T1000 (cell line): Measurements from ENCODE around the gene ANXA1.
"Not testable (repeated sequence)": the region's sequence is repeated elsewhere in the genome, so short reads cannot be mapped to it uniquely, and the experiment has no call there.

Source experiments
- DNase-seq: peaks from one replicate; lab custom pipeline; 2025; ENCODE audit warnings: mixed read lengths; lab: John Stamatoyannopoulos, UW

Gene ANXA1

DNA sequence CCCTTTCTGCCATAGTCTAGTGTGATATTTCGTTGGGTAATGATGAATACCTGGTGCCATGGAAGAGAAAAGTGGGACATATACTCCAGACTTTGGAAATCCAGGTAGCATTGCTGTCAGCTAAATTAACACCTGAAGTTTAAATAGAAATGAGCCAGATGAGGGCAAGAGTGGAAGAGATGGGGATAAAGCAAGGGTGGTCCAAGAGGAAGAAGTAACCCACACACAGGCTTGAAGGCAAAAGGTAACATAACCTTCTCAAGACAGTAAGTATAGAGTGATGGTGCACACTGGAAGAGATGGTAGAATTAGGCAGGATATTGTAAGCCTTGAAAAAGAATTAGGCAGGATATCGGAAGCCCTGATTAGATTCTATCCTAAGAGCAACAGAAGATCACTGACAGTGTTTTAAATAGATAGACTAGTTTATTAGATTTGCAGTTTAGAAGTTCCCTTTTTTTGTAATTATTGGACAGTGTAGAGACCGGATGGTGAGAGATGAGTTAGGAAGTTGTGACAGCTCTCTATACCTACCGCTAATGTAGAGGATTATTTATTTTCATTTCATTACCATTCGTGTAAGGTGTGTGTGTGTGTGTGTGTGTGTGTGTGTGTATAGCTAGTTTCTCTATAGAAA is 16.8 kb downstream of the ANXA1 start:
- DNase-seq: no peak

DNA sequence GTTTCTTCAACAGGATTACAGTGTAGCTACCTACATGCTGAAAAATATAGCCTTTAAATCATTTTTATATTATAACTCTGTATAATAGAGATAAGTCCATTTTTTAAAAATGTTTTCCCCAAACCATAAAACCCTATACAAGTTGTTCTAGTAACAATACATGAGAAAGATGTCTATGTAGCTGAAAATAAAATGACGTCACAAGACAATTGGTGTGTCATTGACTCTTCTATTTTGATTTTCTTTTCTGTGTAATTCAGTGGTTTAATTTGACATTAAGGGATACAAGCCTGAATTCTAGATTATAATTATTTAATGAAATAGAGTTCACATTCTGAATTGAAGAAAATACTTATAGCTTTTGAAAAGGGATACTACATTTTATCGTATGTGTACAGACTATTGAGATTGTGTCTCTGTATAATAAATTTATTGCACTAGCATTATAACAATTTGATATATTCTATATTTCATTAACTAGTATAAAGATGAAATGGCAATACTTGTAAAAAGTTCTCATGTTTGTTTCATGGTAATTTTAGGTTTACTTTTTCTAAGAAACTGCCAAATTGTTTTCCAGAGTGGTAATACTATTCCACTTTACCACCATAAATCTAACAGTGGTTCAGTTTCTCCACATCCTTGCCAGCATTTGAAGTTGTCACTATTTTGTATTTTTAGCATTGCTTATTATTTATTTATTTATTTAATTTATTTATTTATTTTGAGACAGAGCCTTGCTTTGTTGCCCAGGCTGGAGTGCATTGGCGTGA is 18.7 kb downstream of the ANXA1 start:
- DNase-seq: no peak

DNA sequence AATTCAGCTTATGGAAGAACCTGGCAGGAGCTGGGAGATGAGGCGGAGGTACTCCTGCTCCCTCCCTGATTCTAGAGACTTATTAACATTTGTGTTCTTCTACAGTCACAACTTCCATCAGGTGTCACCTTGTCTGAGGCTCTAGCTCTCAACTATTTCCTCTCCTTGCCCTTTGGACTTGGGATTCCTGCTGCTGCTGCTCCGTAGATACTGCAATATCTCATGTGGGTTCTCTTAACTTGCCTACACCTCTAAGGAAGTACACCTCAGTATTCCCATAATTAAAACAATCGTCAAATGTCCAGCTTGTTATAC is 21.2 kb downstream of the ANXA1 start:
- DNase-seq: no peak

DNA sequence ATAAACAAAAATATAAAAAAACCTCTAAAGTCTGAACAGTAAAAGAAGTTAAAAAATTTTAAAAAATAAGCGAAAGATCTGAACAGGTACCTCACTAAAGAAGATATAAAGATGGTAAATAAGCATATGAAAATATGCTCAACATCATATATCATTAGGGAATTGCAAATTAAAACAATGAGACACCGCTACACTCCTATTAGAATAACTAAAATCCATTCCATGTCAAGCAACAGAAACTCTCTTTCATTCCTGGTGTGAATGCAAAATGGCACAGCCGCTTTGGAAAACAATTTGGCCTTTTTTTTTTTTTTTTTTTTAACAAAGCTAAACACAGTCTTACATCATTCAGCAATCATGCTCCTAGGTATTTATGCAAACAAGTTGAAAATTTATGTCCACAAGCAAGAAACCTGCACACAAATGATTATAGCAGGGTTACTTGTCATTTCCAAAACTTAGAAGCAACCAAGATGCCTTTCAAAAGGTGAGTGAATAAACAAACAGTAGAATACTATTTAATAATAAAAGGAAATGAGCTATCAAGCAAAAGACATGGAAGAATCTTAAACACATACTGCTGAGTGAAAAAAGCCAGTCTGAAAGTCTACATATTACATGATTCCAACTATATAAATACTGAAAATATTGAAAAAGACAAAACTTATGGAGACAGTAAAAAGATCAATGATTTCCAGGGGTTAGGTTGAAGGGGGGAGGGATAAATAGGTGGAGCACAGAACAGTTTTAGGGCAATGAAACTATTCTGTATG is 22.1 kb downstream of the ANXA1 start:
- no peak for DNase-seq

DNA sequence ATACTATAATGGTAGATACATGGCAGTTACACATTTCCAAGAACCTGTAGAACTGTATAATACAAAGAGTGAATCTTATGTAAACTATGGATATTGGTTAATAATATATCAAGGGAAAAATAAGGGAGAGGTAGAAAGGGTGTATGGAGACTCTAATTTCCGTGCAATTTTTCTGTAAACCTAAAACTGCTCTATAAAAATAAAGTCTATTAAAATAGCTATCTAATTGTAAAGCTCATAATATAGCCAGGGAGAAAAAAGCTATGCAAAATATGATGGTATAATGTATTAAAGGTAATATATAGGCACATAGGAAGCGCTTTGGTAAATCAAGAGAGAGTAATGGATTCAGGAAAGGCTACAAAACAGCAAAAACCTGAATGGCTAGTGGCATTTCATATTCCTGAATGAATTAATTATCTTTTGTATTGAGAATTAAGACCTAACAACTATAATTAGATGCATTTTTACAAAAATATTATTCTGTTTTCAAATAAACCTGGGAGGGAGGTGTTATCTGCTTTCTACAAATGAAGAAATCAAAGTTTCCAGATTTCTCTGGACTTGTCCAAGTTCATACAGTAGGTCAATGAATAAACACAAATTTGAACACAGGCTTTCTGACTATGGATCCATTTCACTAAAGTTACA is 22.8 kb downstream of the ANXA1 start:
- DNase-seq: no peak

DNA sequence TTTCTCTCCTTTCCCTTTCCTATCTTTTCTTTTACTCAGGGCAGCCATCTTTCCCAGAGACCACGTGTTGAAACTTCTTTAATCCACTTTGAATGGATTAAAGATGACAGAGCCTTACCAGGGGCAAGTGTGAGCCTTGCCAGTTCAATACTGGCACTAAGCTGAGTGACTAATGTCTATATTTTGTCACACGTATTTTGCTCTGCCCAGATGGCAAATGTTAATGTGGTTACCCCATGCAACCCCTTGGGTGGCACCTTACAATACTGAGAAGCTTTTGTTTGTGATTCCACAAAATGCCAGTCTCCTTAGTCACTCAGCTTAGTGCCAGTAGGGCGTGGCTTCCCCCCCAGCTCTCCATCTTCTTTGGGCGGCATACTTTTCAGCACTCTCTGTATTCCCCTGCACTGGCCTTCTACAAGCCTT is 24.8 kb downstream of the ANXA1 start:
- DNase-seq: peak; percentile 62

DNA sequence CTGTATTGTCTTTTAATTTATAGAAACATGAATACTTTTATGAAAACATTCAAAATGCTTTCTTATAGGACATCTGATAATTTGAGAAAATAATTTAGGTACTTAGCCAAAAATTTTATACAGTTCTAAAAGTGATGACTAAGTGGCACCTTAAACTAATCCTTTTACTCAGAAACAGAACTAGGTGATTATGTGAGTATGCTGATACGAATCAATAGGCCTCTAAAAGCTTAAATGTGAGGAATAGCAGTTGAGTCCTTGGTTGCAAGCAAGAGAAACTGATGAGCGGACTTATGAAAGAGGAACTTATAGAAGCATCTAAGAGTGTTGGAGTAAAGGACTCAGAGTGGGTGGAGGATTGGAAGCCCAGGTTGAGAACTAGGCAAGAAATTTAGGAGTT is 26.4 kb downstream of the ANXA1 start:
- DNase-seq: no peak

DNA sequence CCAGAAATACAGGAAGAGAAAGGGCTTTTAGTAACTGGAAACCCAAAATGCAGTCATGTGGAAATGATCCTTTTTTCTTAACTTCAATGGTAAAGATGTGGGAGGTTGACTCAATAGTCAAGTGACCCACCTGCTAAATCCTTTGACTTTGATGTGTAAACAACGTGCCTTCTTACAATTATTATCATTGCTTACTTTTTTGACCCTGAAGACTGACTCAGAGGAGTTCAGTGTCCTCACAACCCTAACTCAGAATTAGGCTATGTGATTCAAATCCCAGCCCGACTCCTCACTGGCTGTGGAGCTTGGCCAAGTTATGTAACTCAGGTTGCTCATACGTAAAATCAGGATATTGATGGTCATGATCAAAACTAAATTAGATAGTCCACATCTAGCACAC is 27.9 kb downstream of the ANXA1 start:
- DNase-seq: no peak

DNA sequence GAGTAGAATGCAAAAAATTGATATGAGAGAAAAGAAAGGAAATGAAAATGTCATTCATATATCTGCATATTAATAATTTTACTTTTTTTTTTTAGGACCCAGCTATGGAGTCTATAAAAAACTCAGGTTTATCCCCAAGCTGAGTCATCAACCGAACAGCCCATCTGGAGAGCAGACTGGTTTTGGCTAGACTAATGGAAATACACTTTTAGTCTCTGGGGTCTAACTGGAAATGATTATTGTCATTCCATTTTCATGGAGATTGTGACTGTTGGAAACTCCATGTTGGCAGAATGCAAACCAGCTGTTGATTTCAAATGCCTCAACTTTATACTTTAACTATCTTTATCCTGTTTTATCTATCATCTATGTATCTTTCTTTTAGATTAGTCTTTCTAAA is 28.7 kb downstream of the ANXA1 start:
- DNase-seq: no peak

DNA sequence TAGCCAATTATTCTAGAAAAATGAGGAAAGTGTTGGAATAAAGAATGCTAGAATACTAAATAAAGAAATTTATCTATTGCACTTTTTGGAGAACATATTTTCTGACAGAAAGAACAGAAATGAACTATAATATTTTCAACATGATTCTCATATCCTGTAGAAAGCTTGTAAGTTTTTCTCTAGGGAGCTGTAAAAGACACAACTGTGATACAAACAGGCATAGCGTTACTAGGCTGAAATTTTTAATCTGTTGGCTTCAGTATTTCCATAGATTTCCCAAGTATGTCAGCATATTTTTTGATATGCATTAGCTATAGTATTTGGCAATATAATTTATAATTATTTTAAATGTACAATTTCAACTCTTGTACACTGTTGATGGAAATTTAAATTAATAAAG is 31.3 kb downstream of the ANXA1 start:
- DNase-seq: no peak

DNA sequence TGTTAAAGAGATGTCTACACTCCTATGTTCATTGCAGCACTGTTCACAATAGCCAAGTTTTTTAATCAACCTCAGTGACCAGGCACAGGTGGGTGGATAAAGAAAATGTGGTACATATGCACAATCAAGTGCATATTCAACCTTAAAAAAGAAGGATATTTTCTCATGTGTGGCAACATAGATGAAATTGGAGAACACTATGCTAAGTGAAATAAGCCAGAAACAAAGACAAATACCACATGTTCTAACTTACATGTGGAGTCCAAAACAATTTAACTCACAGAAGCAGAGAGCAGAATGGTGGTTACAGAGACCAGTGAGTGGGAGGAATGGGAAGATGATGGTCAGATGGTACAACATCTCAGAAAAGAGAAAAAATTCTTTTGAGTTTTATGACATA is 31.8 kb downstream of the ANXA1 start:
- no peak for DNase-seq

DNA sequence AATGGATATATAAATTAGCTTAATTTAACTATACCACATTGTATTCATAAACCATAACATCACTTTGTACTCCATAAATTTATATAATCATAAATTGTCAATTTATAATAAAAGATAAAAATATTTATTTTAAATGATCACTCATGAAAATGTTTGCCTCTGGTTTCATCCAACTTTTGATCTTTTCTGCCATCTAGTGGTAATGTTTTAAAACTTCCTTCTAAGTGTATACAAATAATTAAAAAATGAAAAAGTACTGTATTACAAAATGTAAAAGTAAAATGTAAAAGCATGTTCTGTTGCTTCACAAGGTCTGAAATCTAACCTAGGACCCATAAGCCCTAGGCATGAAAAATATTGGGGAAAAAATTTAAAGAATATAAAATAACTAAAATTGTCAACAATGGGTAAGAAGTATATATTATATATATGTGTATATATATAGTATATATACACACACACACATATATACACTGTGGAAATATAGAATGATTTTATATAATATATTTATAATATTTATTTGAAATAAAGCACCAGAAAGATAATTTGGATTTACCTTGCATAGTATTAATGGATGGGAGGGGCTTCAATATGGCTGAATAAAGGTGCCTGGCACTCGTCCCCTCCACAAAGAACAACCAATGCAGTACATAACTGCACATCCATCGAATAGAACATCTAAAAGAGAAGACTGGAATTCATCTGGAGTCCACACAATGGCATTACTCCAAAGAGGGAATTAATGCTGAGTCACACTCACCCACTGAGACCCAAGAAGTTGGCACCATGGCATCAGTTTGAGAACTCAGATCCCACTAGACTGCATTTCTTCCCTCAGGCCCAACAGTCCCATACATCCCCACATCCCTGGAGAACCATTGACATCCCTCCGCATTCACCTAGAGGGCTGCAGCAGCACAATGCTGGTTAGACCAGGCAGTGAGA is 32.5 kb downstream of the ANXA1 start:
- no peak for DNase-seq

DNA sequence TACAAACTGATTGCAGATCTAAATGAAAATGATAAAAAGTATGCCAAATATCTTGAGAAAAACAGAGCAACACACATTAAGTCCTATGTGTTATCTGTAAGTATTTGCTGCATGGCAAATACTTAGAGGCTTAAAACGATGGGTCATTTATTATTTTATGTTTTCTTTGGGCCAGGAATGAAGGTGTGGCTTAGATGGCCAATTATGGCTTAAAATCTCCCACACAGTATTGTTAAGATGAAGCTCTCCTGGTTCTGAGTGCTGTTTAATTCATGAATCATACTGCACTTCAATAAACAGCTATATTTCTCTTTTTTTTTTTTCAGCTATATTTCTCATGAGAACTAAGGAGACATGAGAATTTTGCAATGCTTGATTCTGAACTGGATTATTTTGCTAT is 39.4 kb downstream of the ANXA1 start:
- not testable (repeated sequence) for DNase-seq

DNA sequence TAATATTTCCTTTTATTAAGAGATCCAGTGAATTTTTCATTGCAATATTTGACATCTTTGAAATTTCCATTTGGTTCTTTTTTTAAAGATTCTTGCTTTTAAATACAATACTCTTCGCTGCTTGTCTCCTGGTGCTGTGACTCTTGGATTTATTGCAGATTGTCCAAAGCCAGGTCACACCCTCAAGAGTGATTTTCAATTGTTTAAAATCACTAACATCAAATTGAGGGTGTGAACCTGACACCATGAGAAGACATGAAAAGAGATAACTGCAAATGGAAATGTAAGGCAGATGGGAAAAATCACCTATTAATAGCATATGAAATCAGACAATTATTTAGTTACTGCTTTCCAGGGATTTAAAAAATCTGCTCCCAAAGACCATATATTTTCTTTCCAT is 42.6 kb downstream of the ANXA1 start:
- no peak for DNase-seq

DNA sequence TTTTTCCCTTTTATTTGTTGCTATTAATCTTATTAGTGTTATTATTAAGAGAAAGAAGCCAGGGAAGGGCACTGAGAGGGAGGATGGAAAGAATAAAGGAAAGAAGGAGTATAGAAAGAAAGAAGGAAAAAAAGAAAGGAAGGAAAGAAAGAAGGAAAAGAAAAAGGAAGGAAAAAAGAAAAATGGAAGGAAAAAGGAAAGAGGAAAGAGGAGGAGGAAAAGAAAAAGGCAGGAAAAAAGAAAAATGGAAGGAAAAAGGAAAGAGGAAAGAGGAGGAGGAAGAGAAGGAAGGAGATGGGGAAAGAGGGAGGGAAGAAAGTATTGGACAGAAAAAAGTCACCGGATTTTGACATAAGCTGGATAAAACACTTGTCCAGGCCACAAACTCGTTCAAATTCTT is 47.8 kb downstream of the ANXA1 start:
- DNase-seq: no peak

DNA sequence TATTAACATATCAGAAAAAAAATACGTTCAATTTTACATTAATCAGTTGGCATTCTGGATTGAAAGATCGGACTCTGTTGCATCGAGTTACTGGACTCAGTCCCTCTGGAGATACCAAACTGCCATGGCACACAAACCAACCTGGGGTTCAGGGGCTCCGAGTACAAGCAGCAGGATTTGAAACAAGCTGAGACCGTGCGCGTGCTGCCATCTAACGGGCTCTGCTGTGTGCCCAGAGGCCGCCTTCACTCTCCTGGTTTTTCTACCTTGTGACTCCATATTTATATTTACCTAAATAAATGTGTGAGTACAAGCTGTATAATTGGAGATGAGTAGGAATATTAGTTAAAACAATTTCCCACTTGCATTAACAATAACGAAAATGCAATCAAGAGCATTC is 48.2 kb downstream of the ANXA1 start:
- DNase-seq: no peak

DNA sequence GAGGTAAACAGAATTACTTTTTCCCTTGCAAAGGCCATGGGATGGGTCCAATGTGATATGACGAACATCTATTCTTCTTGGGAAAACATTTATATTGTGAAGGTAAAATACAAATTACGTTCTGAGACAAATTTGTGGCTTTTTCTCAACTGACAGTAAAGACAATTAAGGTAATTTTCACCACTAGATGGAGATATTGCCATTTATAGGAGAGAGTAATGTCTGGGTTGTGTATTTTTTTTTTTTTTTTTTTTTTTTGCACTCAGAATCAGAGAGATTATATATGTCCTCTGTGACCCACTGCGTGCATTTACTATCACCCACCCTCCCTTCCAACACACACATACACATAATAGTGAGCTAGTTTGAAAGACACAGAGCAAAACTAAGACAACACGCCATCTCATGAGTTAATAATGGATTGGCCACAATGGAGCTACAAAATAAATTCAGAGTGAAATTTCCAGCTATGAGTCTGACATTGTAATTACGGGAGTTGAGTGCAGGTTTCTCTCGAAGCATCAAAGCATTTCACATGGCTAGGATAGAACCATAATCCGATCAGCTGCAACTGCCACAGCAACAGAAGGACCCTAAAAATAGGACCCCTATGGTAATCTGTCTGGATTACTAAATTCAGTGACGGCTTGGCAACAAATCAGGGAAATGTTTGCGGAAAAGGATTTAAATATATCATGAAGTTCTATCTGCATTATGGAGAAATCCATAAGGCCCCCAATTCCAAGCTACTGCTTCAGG is 49.2 kb downstream of the ANXA1 start:
- no peak for DNase-seq

DNA sequence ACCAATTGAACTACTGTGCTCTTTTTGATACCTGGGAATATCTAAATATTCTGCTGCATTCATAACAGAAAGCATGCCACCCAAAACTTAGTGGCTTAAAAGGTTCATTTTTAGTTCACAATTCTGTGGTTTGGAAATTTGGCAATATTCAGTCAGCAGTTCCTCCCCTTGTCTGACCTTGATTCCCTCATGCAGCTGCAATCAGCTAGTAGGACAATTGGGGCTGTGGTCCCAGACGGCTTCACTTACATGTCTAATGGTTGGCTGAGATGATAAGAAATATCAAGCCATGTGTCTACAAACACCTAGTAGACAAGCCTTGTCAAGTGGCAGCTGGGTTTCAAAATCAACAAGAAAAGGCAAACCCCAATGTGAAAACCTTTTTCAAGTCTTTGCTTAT is 51.3 kb downstream of the ANXA1 start:
- no peak for DNase-seq

DNA sequence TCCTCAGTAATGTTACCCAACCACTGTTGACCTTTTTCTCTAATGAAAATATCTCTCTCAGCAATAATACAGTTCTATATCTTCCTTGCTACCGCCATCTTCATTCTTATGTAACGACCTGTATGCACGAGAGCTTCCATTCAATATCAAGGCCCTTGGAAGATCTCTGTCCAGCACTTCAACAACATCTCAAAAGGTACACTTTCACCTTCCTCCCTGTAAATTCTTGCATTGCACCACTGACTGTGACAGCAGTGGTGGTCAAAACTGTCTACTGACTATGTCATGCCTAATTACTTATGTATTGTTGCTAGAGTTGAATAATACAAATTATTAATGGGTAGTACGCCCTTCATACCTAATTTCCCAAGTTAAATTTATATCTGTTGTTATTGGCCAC is 53.3 kb downstream of the ANXA1 start:
- DNase-seq: no peak

DNA sequence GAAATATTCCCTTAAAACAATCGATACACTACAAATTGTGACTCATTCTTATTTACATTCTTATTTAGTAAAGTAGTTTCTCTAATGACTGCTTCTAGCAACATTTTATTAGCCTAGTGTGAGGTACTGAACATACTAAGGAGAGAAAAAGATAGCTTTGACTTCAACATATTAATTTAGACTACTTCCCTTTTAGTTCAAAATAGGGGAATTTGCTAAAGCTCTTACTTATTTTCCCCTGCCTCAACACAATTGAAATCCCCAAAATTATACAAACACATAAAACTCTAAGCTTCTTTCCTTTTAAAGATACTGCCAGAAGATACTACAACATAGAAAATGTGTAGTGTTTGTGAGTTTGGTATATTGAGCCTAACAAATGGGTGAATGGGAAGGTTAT is 55.2 kb downstream of the ANXA1 start:
- no peak for DNase-seq
